Activated B cell treated with CpG ODN at 0.5 μM for 24 hours (primary cell): Measurements from ENCODE around the gene CDADC1. TPM values are rescaled to one million over a fixed set of nuclear protein-coding genes. Genes with fewer than 3 reads are reported as not detected.

Experiments
- ATAC-seq: fragments of 200-7000 bp; cut with Tn5 transposase; one replicate; pipeline ENCODE4 v1.10.0; 2021; ENCODE audit warnings: low read depth, mild to moderate bottlenecking, moderate library complexity
- CTCF ChIA-PET: fragments of 350-600 bp; sonication (Branson Sonifier 250); formaldehyde crosslinking; loops from one replicate; lab custom pipeline; 2021; ENCODE audit warnings: antibody characterized with exemption; lab: Charles Lee
- POLR2A ChIA-PET: fragments of 350-600 bp; sonication (Branson Sonifier 250); formaldehyde crosslinking; loops from one replicate; lab custom pipeline; 2021; ENCODE audit warnings: antibody characterized with exemption; lab: Charles Lee
- DNase-seq: peaks from one replicate; pipeline ENCODE4 v3.0.0; 2022
- H3K27ac Mint-ChIP-seq: one replicate; pipeline ENCODE4 v1.8.0; 2020; ENCODE audit warnings: mixed read lengths
- H3K27me3 Mint-ChIP-seq: one replicate; pipeline ENCODE4 v1.8.0; 2021; ENCODE audit warnings: mixed read lengths
- H3K36me3 Mint-ChIP-seq: one replicate; pipeline ENCODE4 v1.8.0; 2021; ENCODE audit warnings: low read depth, mixed read lengths
- H3K4me1 Mint-ChIP-seq: one replicate; pipeline ENCODE4 v1.8.0; 2021; ENCODE audit warnings: mixed read lengths
- H3K4me3 Mint-ChIP-seq: one replicate; pipeline ENCODE4 v1.8.0; 2020; ENCODE audit warnings: mild to moderate bottlenecking, mixed read lengths
- H3K9me3 Mint-ChIP-seq: one replicate; pipeline ENCODE4 v1.8.0; 2020; ENCODE audit warnings: mixed read lengths
- intact Hi-C: fragments of 100-400 bp; cut with micrococcal nuclease; formaldehyde crosslinking; loops from one replicate; pipeline ENCODE4 v1.15.1; 2024
- total RNA-seq: library from RNA; stranded (reverse); gene quantifications from 2 replicates; pipeline ENCODE4 v1.2.3, GENCODE V29; 2022
- TF ChIP-seq, protein P1 (sequence below): fragments of 200-600 bp; IDR thresholded peaks from one replicate; pipeline ENCODE4 v1.8.0; 2022; ENCODE audit warnings: antibody characterized with exemption, mild to moderate bottlenecking

Gene CDADC1
- total RNA-seq, 1 donor from 2014 or later, result 10.4 TPM

- Mint-ChIP-seq H3K27me3 (no peaks in the 10 kb centered on the region), H3K27ac (no peak overlapping the region)
- POLR2A ChIA-PET, result no interaction called here
Observed at GRCh38 chr13:49302222-49302621, 54.5 kb downstream of the CDADC1 start.

DNA sequence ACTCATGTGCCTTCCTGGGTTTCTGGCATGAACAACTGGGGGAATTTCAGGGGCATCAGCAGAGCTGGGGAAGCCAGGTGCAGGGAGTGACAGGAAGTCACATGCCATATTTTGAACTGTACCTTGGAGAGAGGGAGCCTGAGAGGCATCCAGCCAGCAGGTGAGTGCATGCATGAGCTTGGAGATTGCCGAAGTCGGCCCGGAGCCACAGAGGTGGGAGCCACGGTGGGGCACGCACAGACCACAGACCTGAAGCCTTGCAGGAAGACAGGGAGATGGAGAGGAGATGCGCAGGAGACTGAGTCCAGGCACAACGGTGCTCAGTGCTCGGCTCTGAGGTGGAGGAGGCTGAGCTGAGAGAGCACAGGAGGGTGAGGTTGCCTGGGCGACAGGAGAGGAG lies 55.1 kb downstream of the CDADC1 start:
- ChIA-PET CTCF (no interaction called here), POLR2A (no interaction called here)
- TF ChIP-seq, protein P1, sequence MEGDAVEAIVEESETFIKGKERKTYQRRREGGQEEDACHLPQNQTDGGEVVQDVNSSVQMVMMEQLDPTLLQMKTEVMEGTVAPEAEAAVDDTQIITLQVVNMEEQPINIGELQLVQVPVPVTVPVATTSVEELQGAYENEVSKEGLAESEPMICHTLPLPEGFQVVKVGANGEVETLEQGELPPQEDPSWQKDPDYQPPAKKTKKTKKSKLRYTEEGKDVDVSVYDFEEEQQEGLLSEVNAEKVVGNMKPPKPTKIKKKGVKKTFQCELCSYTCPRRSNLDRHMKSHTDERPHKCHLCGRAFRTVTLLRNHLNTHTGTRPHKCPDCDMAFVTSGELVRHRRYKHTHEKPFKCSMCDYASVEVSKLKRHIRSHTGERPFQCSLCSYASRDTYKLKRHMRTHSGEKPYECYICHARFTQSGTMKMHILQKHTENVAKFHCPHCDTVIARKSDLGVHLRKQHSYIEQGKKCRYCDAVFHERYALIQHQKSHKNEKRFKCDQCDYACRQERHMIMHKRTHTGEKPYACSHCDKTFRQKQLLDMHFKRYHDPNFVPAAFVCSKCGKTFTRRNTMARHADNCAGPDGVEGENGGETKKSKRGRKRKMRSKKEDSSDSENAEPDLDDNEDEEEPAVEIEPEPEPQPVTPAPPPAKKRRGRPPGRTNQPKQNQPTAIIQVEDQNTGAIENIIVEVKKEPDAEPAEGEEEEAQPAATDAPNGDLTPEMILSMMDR, result no peak
- peaks cover 36% of the 10 kb centered on the region for H3K4me1 Mint-ChIP-seq
- DNase-seq (no peak), ATAC-seq (no peak)
- no peaks in the 10 kb centered on the region for H3K9me3 Mint-ChIP-seq
- no peaks in the 10 kb centered on the region for H3K36me3 Mint-ChIP-seq
- no peak overlapping the region for H3K4me3 Mint-ChIP-seq
- intact Hi-C loops, result no loop called here
- H3K27ac Mint-ChIP-seq, result no peak overlapping the region
- no peaks in the 10 kb centered on the region for H3K27me3 Mint-ChIP-seq

More at GRCh38 chr13:49302222-49302621, 54.5 kb downstream of the CDADC1 start:
- CTCF ChIA-PET, result interaction anchor here (0.6 to 0.8 kb wide), 3 partner anchors 20 to 303 kb away, joined by 3 read pairs; no protein-coding TSS in a partner anchor
- DNase-seq (no peak), ATAC-seq (no peak)
- Mint-ChIP-seq H3K4me3 (no peak overlapping the region), H3K9me3 (no peaks in the 10 kb centered on the region), H3K36me3 (no peaks in the 10 kb centered on the region), H3K4me1 (peaks cover 36% of the 10 kb centered on the region)
- intact Hi-C loops, result no loop called here
- TF ChIP-seq, protein P1, result no peak

- H3K27me3 Mint-ChIP-seq, result no peaks in the 10 kb centered on the region
- no peak overlapping the region for H3K4me3 Mint-ChIP-seq
- POLR2A ChIA-PET, result no interaction called here
- intact Hi-C loops, result no loop called here
- peaks cover 36% of the 10 kb centered on the region for H3K4me1 Mint-ChIP-seq
- TF ChIP-seq, protein P1, result no peak
- no peaks in the 10 kb centered on the region for H3K36me3 Mint-ChIP-seq
- DNase-seq (no peak), ATAC-seq (no peak)
- no peak overlapping the region for H3K27ac Mint-ChIP-seq
- CTCF ChIA-PET, result no interaction called here
- no peaks in the 10 kb centered on the region for H3K9me3 Mint-ChIP-seq
Observed at GRCh38 chr13:49303533-49304252, 56.0 kb downstream of the CDADC1 start.

GRCh38 chr13:49304356-49304755 lies 56.6 kb downstream of the CDADC1 start:
- peaks cover 2% of the 10 kb centered on the region for H3K36me3 Mint-ChIP-seq
- ATAC-seq (no peak), DNase-seq (no peak)
- H3K27ac Mint-ChIP-seq, result no peak overlapping the region
- peaks cover 36% of the 10 kb centered on the region for H3K4me1 Mint-ChIP-seq
- no peak overlapping the region for H3K4me3 Mint-ChIP-seq
- TF ChIP-seq, protein P1, result no peak
- ChIA-PET CTCF (no interaction called here), POLR2A (no interaction called here)
- H3K27me3 Mint-ChIP-seq, result no peaks in the 10 kb centered on the region
- intact Hi-C loops, result no loop called here
- H3K9me3 Mint-ChIP-seq, result no peaks in the 10 kb centered on the region

DNA sequence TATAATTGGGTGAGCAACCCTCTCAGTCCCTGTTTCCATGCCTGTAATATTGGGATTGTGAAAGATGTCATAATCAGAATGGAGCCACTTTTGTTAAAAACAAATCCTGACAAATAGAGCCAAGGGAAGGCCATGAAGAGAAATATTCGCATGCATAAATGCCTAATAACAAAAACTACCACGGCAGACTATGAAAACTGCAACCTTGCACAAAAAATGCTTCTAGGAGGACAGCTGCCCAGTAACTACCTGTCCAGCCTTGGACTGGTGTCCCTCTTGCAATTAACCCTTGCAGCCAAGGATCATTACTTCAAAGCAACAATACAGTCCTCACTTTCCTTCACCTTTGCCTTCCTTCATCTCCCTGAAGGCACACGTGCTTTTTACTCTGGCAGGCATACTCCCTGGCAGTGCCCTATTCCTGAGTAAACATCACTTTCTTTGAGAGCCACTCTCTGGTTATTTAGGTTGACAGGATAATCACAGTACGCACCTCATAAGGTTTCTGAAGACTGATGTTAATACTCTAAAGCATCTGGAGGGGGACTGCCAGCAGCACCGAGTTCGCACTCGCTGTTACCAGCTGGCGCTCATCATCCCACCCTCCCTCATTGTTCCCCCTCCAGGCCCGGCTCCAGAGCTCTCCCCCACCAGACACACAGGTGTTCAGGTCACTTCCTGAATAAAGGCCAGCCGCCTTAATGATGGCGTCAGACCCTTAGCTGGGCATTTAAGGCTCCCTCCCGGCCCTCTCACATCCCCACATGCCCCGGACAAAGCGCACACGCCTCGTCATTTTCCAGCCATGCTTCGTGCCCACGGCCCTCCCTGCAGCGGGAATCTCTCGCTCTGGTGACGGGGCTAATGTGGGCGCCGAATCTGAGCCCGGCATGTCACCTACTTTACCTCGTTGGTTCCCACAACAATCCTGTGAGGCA lies 57.3 kb downstream of the CDADC1 start:
- CTCF ChIA-PET, result no interaction called here
- POLR2A ChIA-PET, result interaction anchor here (0.7 kb wide), 1 partner anchor 281 kb away, joined by 3 read pairs; no protein-coding TSS in a partner anchor
- DNase-seq (no peak), ATAC-seq (no peak)
- peaks cover 3% of the 10 kb centered on the region for H3K36me3 Mint-ChIP-seq
- no peaks in the 10 kb centered on the region for H3K27me3 Mint-ChIP-seq
- H3K4me1 Mint-ChIP-seq, result peaks cover 36% of the 10 kb centered on the region
- intact Hi-C loops, result no loop called here
- no peaks in the 10 kb centered on the region for H3K9me3 Mint-ChIP-seq
- TF ChIP-seq, protein P1, result no peak
- H3K27ac Mint-ChIP-seq, result no peak overlapping the region
- H3K4me3 Mint-ChIP-seq, result no peak overlapping the region
